A673 (cell line): ENCODE results near the gene BCAS4. TPM values are rescaled to one million over a fixed set of nuclear protein-coding genes. Genes with fewer than 3 reads are reported as not detected.

Experiments used
- BruUV-seq: library from RNA; stranded (reverse); fragments of 400-500 nt; replicated peaks from 2 replicates; lab custom pipeline; 2021; lab: Mats Ljungman, UMichigan
- CTCF ChIA-PET: fragments of 300-600 bp; sonication (Branson Sonifier 250); formaldehyde crosslinking; loops from one replicate; lab custom pipeline; 2022; ENCODE audit warnings: antibody characterized with exemption; lab: Charles Lee
- POLR2A ChIA-PET: fragments of 300-600 bp; sonication (Branson Sonifier 250); formaldehyde crosslinking; loops from one replicate; lab custom pipeline; 2022; ENCODE audit warnings: antibody characterized with exemption; ENCODE audit not compliant: low non-redundant PET; lab: Charles Lee
- DNase-seq: peaks from one replicate; pipeline ENCODE4 v3.0.0-alpha.2; 2015; ENCODE audit warnings: low spot score
- H3K27ac ChIP-seq: fragments of 200-600 bp; sonication (generic); 2 replicates; pipeline ENCODE4 v1.5.1; 2016; ENCODE audit warnings: mixed run types, low read depth, mild to moderate bottlenecking, mixed read lengths, antibody characterized with exemption, low read length; ENCODE audit not compliant: poor library complexity, severe bottlenecking
- H3K27me3 ChIP-seq: fragments of 200-600 bp; sonication (generic); replicated peaks from 2 replicates; pipeline ENCODE4 v1.6.1; 2017; ENCODE audit warnings: mixed run types, low read depth, mild to moderate bottlenecking, mixed read lengths, antibody characterized with exemption, low read length; ENCODE audit not compliant: insufficient read depth, poor library complexity
- H3K36me3 ChIP-seq: fragments of 200-600 bp; sonication (generic); 2 replicates; pipeline ENCODE4 v1.6.1; 2016; ENCODE audit warnings: mixed run types, mild to moderate bottlenecking, mixed read lengths, antibody characterized with exemption, low read length; ENCODE audit not compliant: insufficient read depth, poor library complexity, severe bottlenecking
- H3K4me1 ChIP-seq: fragments of 200-600 bp; sonication (generic); 2 replicates; pipeline ENCODE4 v1.6.1; 2017; ENCODE audit warnings: mixed run types, mild to moderate bottlenecking, mixed read lengths, antibody characterized with exemption, low read length; ENCODE audit not compliant: insufficient read depth, poor library complexity, severe bottlenecking
- H3K4me3 ChIP-seq: fragments of 200-600 bp; sonication (generic); 2 replicates; pipeline ENCODE4 v1.5.1; 2016; ENCODE audit warnings: low read depth, mixed run types, mild to moderate bottlenecking, mixed read lengths, low read length; ENCODE audit not compliant: poor library complexity, severe bottlenecking
- H3K9me3 ChIP-seq: fragments of 200-600 bp; sonication (generic); 2 replicates; pipeline ENCODE4 v1.6.1; 2016; ENCODE audit warnings: mixed run types, low read depth, mild to moderate bottlenecking, mixed read lengths, antibody characterized with exemption, low read length; ENCODE audit not compliant: poor library complexity, severe bottlenecking
- CTCF ChIP-seq: fragments of 300-800, 200-600 bp; sonication (generic); conservative IDR thresholded peaks from 2 replicates; pipeline ENCODE4 v1.5.1; 2017; ENCODE audit warnings: low read depth, mild to moderate bottlenecking, antibody characterized with exemption, low read length, moderate library complexity, mixed read lengths
- EZH2 ChIP-seq: fragments of 200-600 bp; sonication (generic); IDR thresholded peaks from 2 replicates; pipeline ENCODE4 v1.6.1; 2017; ENCODE audit warnings: borderline replicate concordance, low read depth, mild to moderate bottlenecking, mixed read lengths, antibody characterized with exemption, low read length; ENCODE audit not compliant: poor library complexity, severe bottlenecking
- intact Hi-C: fragments of 100-400 bp; cut with micrococcal nuclease; formaldehyde crosslinking; loops from one replicate; pipeline ENCODE4 v1.10.0; 2022; ENCODE audit not compliant: unreplicated experiment
- total RNA-seq: library from RNA; stranded (reverse); gene quantifications from 2 replicates; pipeline ENCODE4 v1.2.3, GENCODE V29; 2021

BCAS4 gene
- total RNA-seq, 1 experiment from 2014 or later: 28.4 TPM

- BruUV-seq: no TSS peak
- H3K27ac ChIP-seq: peak overlapping the region; percentile 60
- intact Hi-C loops: no loop called here
- peaks cover 28% of the 10 kb centered on the region for H3K4me1 ChIP-seq
- no peak for DNase-seq
- no peaks in the 10 kb centered on the region for H3K9me3 ChIP-seq
- H3K27me3 ChIP-seq: no peaks in the 10 kb centered on the region
- no peak for TF ChIP-seq EZH2
- no peak for TF ChIP-seq CTCF
- H3K4me3 ChIP-seq: no peak overlapping the region
- ChIA-PET POLR2A (no interaction called here), CTCF (interaction anchor here (0.7 kb wide), 1 partner anchor 22 kb away, joined by 3 read pairs; no protein-coding TSS in a partner anchor)
- no peaks in the 10 kb centered on the region for H3K36me3 ChIP-seq
These were observed 11.5 kb upstream of the BCAS4 start for GRCh38 chr20:50783390-50783789.

- no peaks in the 10 kb centered on the region for H3K27me3 ChIP-seq
- H3K4me1 ChIP-seq: peaks cover 29% of the 10 kb centered on the region
- DNase-seq: no peak
- no peaks in the 10 kb centered on the region for H3K9me3 ChIP-seq
- TF ChIP-seq EZH2: no peak
- no peak for TF ChIP-seq CTCF
- peak overlapping the region; percentile 60 for H3K27ac ChIP-seq
- ChIA-PET CTCF (no interaction called here), POLR2A (no interaction called here)
- no TSS peak for BruUV-seq
- H3K4me3 ChIP-seq: no peak overlapping the region
- intact Hi-C loops: no loop called here
- H3K36me3 ChIP-seq: no peaks in the 10 kb centered on the region
These were observed 11.0 kb upstream of the BCAS4 start for GRCh38 chr20:50783903-50784302.

GRCh38 chr20:50784464-50784863 is 10.4 kb upstream of the BCAS4 start:
- Histone ChIP-seq H3K4me3 (no peak overlapping the region), H3K4me1 (peaks cover 25% of the 10 kb centered on the region), H3K36me3 (no peaks in the 10 kb centered on the region), H3K27ac (peak overlapping the region; percentile 60), H3K9me3 (no peaks in the 10 kb centered on the region), H3K27me3 (no peaks in the 10 kb centered on the region)
- intact Hi-C loops: no loop called here
- TF ChIP-seq CTCF (no peak), EZH2 (no peak)
- CTCF ChIA-PET: no interaction called here
- BruUV-seq: no TSS peak
- peak; percentile 62 for DNase-seq
- POLR2A ChIA-PET: no interaction called here
